Large intestine (tissue), 3 donors: ENCODE results near the gene ONECUT2. TPM values are rescaled to one million over a fixed set of nuclear protein-coding genes. Genes with fewer than 3 reads are reported as not detected.

ENCODE experiments used
- DNase-seq, 2 donors: peaks; one replicate each; pipeline versions ENCODE4 v3.0.0 to v3.0.0-alpha.2; 2013
- H3K27ac ChIP-seq: one replicate; pipeline ENCODE4 v1.5.1; 2013; ENCODE audit warnings: low read length
- H3K27me3 ChIP-seq: 2 replicates; pipeline ENCODE4 v1.6.1; 2013; ENCODE audit warnings: low read length; ENCODE audit not compliant: control insufficient read depth, insufficient read depth
- H3K36me3 ChIP-seq: 2 replicates; pipeline ENCODE4 v1.6.1; 2013; ENCODE audit warnings: low read length; ENCODE audit not compliant: control insufficient read depth, insufficient read depth
- H3K4me1 ChIP-seq: one replicate; pipeline ENCODE4 v1.6.1; 2013; ENCODE audit warnings: low read length; ENCODE audit not compliant: control insufficient read depth, insufficient read depth
- H3K4me3 ChIP-seq: one replicate; pipeline ENCODE4 v1.5.1; 2013; ENCODE audit warnings: low read length
- H3K9me3 ChIP-seq: one replicate; pipeline ENCODE4 v1.6.1; 2013; ENCODE audit warnings: mild to moderate bottlenecking, low read depth, low read length, moderate library complexity; ENCODE audit not compliant: control insufficient read depth
- WGBS: methylation state at CpG from one replicate; pipeline ENCODE4 v1.1.5; 2013; ENCODE audit warnings: low lambda C conversion rate; ENCODE audit not compliant: insufficient coverage; 5-methylcytosine and 5-hydroxymethylcytosine counted together
- polyA plus RNA-seq: library from polyadenylated mRNA; unstranded; fragments of 120-200 nt; gene quantifications from one replicate; pipeline ENCODE4 v1.2.1, GENCODE V29; 2013

Gene ONECUT2
- polyA plus RNA-seq, 1 donor = 16.1 TPM

- H3K4me3 ChIP-seq = no peak overlapping the region
- H3K27me3 ChIP-seq = peaks cover 90% of the 10 kb centered on the region
- 27% methylated on average over 3 of the region's 12 CpGs for WGBS
- peaks cover 23% of the 10 kb centered on the region for H3K9me3 ChIP-seq
- no peak for DNase-seq
- H3K36me3 ChIP-seq = no peaks in the 10 kb centered on the region
- H3K4me1 ChIP-seq = peaks cover 9% of the 10 kb centered on the region
- no peak overlapping the region for H3K27ac ChIP-seq
These were observed 3.6 kb upstream of the ONECUT2 start for GRCh38 chr18:57431467-57432080.

GRCh38 chr18:57432140-57432539, 3.0 kb upstream of the ONECUT2 start:
- H3K36me3 ChIP-seq = no peaks in the 10 kb centered on the region
- 80% methylated on average over 1 of the region's 4 CpGs for WGBS
- H3K4me1 ChIP-seq = peaks cover 13% of the 10 kb centered on the region
- no peak overlapping the region for H3K4me3 ChIP-seq
- no peak for DNase-seq
- H3K27me3 ChIP-seq = peaks cover 91% of the 10 kb centered on the region
- H3K27ac ChIP-seq = no peak overlapping the region
- H3K9me3 ChIP-seq = peaks cover 26% of the 10 kb centered on the region

GRCh38 chr18:57432751-57433400, 2.3 kb upstream of the ONECUT2 start:
- Histone ChIP-seq H3K27me3 (peaks cover 92% of the 10 kb centered on the region), H3K4me1 (peaks cover 19% of the 10 kb centered on the region), H3K27ac (no peak overlapping the region), H3K9me3 (peaks cover 23% of the 10 kb centered on the region), H3K4me3 (no peak overlapping the region), H3K36me3 (no peaks in the 10 kb centered on the region)
- 47% methylated on average over 2 of the region's 9 CpGs for WGBS
- no peak for DNase-seq

- no peak overlapping the region for H3K27ac ChIP-seq
- 28% methylated on average over 2 of the region's 6 CpGs for WGBS
These were observed 1.7 kb upstream of the ONECUT2 start for GRCh38 chr18:57433482-57433881.

GRCh38 chr18:57433934-57434535, 1.1 kb upstream of the ONECUT2 start:
- peaks cover 17% of the 10 kb centered on the region for H3K9me3 ChIP-seq
- peak in 1 of 2 donors; percentile 54 for DNase-seq
- no peak overlapping the region for H3K27ac ChIP-seq
- H3K4me3 ChIP-seq = peak overlapping the region; percentile 55
- peaks cover 28% of the 10 kb centered on the region for H3K4me1 ChIP-seq
- peaks cover 92% of the 10 kb centered on the region for H3K27me3 ChIP-seq
- no peaks in the 10 kb centered on the region for H3K36me3 ChIP-seq
- WGBS = 0% methylated on average over 1 of the region's 25 CpGs

More at GRCh38 chr18:57433482-57433881, 1.7 kb upstream of the ONECUT2 start:
- Histone ChIP-seq H3K36me3 (no peaks in the 10 kb centered on the region), H3K4me3 (no peak overlapping the region), H3K9me3 (peaks cover 22% of the 10 kb centered on the region), H3K4me1 (peaks cover 24% of the 10 kb centered on the region), H3K27me3 (peaks cover 92% of the 10 kb centered on the region)
- peak in 1 of 2 donors; percentile 28 for DNase-seq

- H3K9me3 ChIP-seq = peaks cover 28% of the 10 kb centered on the region
- no peak overlapping the region for H3K27ac ChIP-seq
- no peaks in the 10 kb centered on the region for H3K36me3 ChIP-seq
- WGBS = no CpG with 5 or more reads among the region's 44 CpGs
- DNase-seq = no peak
- H3K27me3 ChIP-seq = peaks cover 92% of the 10 kb centered on the region
- H3K4me1 ChIP-seq = peaks cover 35% of the 10 kb centered on the region
- H3K4me3 ChIP-seq = no peak overlapping the region
These were observed 644 bp downstream of the ONECUT2 start for GRCh38 chr18:57435846-57436190.

- WGBS = no CpG with 5 or more reads among the region's 62 CpGs
- DNase-seq = peak in 1 of 2 donors; percentile 61
- Histone ChIP-seq H3K36me3 (no peaks in the 10 kb centered on the region), H3K4me1 (peaks cover 35% of the 10 kb centered on the region), H3K27me3 (peaks cover 92% of the 10 kb centered on the region), H3K9me3 (peaks cover 32% of the 10 kb centered on the region), H3K4me3 (peak overlapping the region; percentile 11), H3K27ac (no peak overlapping the region)
These were observed 1.2 kb downstream of the ONECUT2 start for GRCh38 chr18:57436191-57436964.

GRCh38 chr18:57436965-57437333, 1.8 kb downstream of the ONECUT2 start:
- H3K9me3 ChIP-seq = peaks cover 33% of the 10 kb centered on the region
- H3K27ac ChIP-seq = no peak overlapping the region
- 4% methylated on average over 6 of the region's 13 CpGs for WGBS
- no peaks in the 10 kb centered on the region for H3K36me3 ChIP-seq
- peaks cover 35% of the 10 kb centered on the region for H3K4me1 ChIP-seq
- H3K27me3 ChIP-seq = peaks cover 92% of the 10 kb centered on the region
- DNase-seq = no peak
- peak overlapping the region; percentile 11 for H3K4me3 ChIP-seq

GRCh38 chr18:57437402-57437765, 2.2 kb downstream of the ONECUT2 start:
- Histone ChIP-seq H3K27me3 (peaks cover 92% of the 10 kb centered on the region), H3K36me3 (no peaks in the 10 kb centered on the region), H3K9me3 (peaks cover 33% of the 10 kb centered on the region), H3K27ac (no peak overlapping the region), H3K4me1 (peaks cover 35% of the 10 kb centered on the region), H3K4me3 (peak overlapping the region; percentile 15)
- DNase-seq = peak in 1 of 2 donors; percentile 55
- WGBS = 0% methylated on average over 1 of the region's 16 CpGs
